NCI-H82 treated with DMSO at 0.1 percent for 48 hours (cell line): Measurements from ENCODE around the gene HIF3A.
A peak's percentile ranks its signal among the peaks of the same experiment; 100 is the strongest.
"Not testable (repeated sequence)": the region's sequence is repeated elsewhere in the genome, so short reads cannot be mapped to it uniquely, and the experiment has no call there.

Experiments
- DNase-seq: peaks from one replicate; lab custom pipeline; 2025; ENCODE audit not compliant: unreplicated experiment; lab: John Stamatoyannopoulos, UW

HIF3A gene

GRCh38 chr19:46356149-46357055 is 59.6 kb downstream of the HIF3A start:
- no peak for DNase-seq

- no peak for DNase-seq
Observed at GRCh38 chr19:46357846-46358583, 61.2 kb downstream of the HIF3A start.

- DNase-seq: no peak
Observed at GRCh38 chr19:46361915-46362314, 65.1 kb downstream of the HIF3A start.

GRCh38 chr19:46364359-46364758 is 67.5 kb downstream of the HIF3A start:
- DNase-seq: no peak

GRCh38 chr19:46365561-46365960 is 68.7 kb downstream of the HIF3A start:
- DNase-seq: no peak

GRCh38 chr19:46366620-46367292 is 69.9 kb downstream of the HIF3A start:
- DNase-seq: peak; percentile 38

- DNase-seq: peak; percentile 32
Observed at GRCh38 chr19:46367426-46367825, 70.6 kb downstream of the HIF3A start.

GRCh38 chr19:46368116-46368515 is 71.3 kb downstream of the HIF3A start:
- DNase-seq: peak; percentile 66

GRCh38 chr19:46369817-46370216 is 73.0 kb downstream of the HIF3A start:
- DNase-seq: no peak

- DNase-seq: no peak
Observed at GRCh38 chr19:46371371-46371901, 74.6 kb downstream of the HIF3A start.

- DNase-seq: no peak
Observed at GRCh38 chr19:46372901-46373490, 76.2 kb downstream of the HIF3A start.

GRCh38 chr19:46373491-46374359 is 76.9 kb downstream of the HIF3A start:
- DNase-seq: no peak

GRCh38 chr19:46374536-46375475 is 78.0 kb downstream of the HIF3A start:
- no peak for DNase-seq

- DNase-seq: not testable (repeated sequence)
Observed at GRCh38 chr19:46375476-46376067, 78.7 kb downstream of the HIF3A start.

GRCh38 chr19:46376241-46377153 is 79.7 kb downstream of the HIF3A start:
- no peak for DNase-seq

GRCh38 chr19:46378268-46378667 is 81.4 kb downstream of the HIF3A start:
- no peak for DNase-seq

- DNase-seq: no peak
Observed at GRCh38 chr19:46380690-46381089, 83.8 kb downstream of the HIF3A start.
